ENCODE results near the gene ARFRP1. TPM values are rescaled to one million over a fixed set of nuclear protein-coding genes. Genes with fewer than 3 reads are reported as not detected.

Gene ARFRP1
- total and polyA plus RNA-seq, 2 donors: 39.2 to 94.0 TPM

Other genes starting within 250 kb of the ARFRP1 start
- 0.38 TPM for gene KCNQ2, start 235.3 kb downstream of the ARFRP1 start, total RNA-seq
- gene KCNQ2, start 235.3 kb downstream of the ARFRP1 start, polyA plus RNA-seq: 0.48 TPM
- gene EEF1A2, start 208.9 kb downstream of the ARFRP1 start, total RNA-seq: 0.19 TPM
- gene EEF1A2, start 208.9 kb downstream of the ARFRP1 start, polyA plus RNA-seq: 2.2 TPM
- 18.0 TPM for gene PPDPF, start 187.2 kb downstream of the ARFRP1 start, total RNA-seq
- gene PPDPF, start 187.2 kb downstream of the ARFRP1 start, polyA plus RNA-seq: 229 TPM
- gene PTK6, start 170.6 kb downstream of the ARFRP1 start, total RNA-seq: 0.19 TPM
- gene PTK6, start 170.6 kb downstream of the ARFRP1 start, polyA plus RNA-seq: 2.7 TPM
- 0.05 TPM for gene SRMS, start 160.2 kb downstream of the ARFRP1 start, total RNA-seq
- gene SRMS, start 160.2 kb downstream of the ARFRP1 start, polyA plus RNA-seq: 0.05 TPM
- 1.1 TPM for gene FNDC11, start 153.8 kb downstream of the ARFRP1 start, total RNA-seq
- gene FNDC11, start 153.8 kb downstream of the ARFRP1 start, polyA plus RNA-seq: 1.2 TPM
- gene HELZ2, start 133.7 kb downstream of the ARFRP1 start, total RNA-seq: 14.8 TPM
- 13.9 TPM for gene HELZ2, start 133.7 kb downstream of the ARFRP1 start, polyA plus RNA-seq
- gene GMEB2, start 80.9 kb downstream of the ARFRP1 start, total RNA-seq: 9.3 TPM
- 16.3 TPM for gene GMEB2, start 80.9 kb downstream of the ARFRP1 start, polyA plus RNA-seq
- gene STMN3, start 54.6 kb downstream of the ARFRP1 start, total RNA-seq: 71.5 TPM
- gene STMN3, start 54.6 kb downstream of the ARFRP1 start, polyA plus RNA-seq: 77.9 TPM
- 8.1 TPM for gene RTEL1, start 49.7 kb downstream of the ARFRP1 start, total RNA-seq
- 18.8 TPM for gene RTEL1, start 49.7 kb downstream of the ARFRP1 start, polyA plus RNA-seq
- 13.5 TPM for gene TNFRSF6B, start 11.3 kb downstream of the ARFRP1 start, total RNA-seq
- gene TNFRSF6B, start 11.3 kb downstream of the ARFRP1 start, polyA plus RNA-seq: 34.7 TPM
- 16.5 TPM for gene ZGPAT, start 63 bp upstream of the ARFRP1 start, total RNA-seq
- gene ZGPAT, start 63 bp upstream of the ARFRP1 start, polyA plus RNA-seq: 66.6 TPM
- gene LIME1, start 28.7 kb upstream of the ARFRP1 start, total RNA-seq: 80.5 TPM
- 181 TPM for gene LIME1, start 28.7 kb upstream of the ARFRP1 start, polyA plus RNA-seq
- 33.4 TPM for gene SLC2A4RG, start 31.8 kb upstream of the ARFRP1 start, total RNA-seq
- gene SLC2A4RG, start 31.8 kb upstream of the ARFRP1 start, polyA plus RNA-seq: 66.1 TPM
- gene ZBTB46, start 123.3 kb upstream of the ARFRP1 start, total RNA-seq: 5.8 TPM
- gene ZBTB46, start 123.3 kb upstream of the ARFRP1 start, polyA plus RNA-seq: 3.7 TPM
- not detected for gene ABHD16B, start 153.5 kb upstream of the ARFRP1 start, total RNA-seq
- gene ABHD16B, start 153.5 kb upstream of the ARFRP1 start, polyA plus RNA-seq: 0.57 TPM
- gene TPD52L2, start 157.3 kb upstream of the ARFRP1 start, total RNA-seq: 37.9 TPM
- 73.2 TPM for gene TPD52L2, start 157.3 kb upstream of the ARFRP1 start, polyA plus RNA-seq
- 26.1 TPM for gene DNAJC5, start 187.2 kb upstream of the ARFRP1 start, total RNA-seq
- 23.3 TPM for gene DNAJC5, start 187.2 kb upstream of the ARFRP1 start, polyA plus RNA-seq
- 21.2 TPM for gene UCKL1, start 248.4 kb upstream of the ARFRP1 start, total RNA-seq
- 51.8 TPM for gene UCKL1, start 248.4 kb upstream of the ARFRP1 start, polyA plus RNA-seq